ENCODE measurements around the gene CSMD2. TPM values are rescaled to one million over a fixed set of nuclear protein-coding genes. Genes with fewer than 3 reads are reported as not detected.

The CSMD2 gene
- total RNA-seq, 1 experiment from 2014 or later, result 0.22 TPM

DNA sequence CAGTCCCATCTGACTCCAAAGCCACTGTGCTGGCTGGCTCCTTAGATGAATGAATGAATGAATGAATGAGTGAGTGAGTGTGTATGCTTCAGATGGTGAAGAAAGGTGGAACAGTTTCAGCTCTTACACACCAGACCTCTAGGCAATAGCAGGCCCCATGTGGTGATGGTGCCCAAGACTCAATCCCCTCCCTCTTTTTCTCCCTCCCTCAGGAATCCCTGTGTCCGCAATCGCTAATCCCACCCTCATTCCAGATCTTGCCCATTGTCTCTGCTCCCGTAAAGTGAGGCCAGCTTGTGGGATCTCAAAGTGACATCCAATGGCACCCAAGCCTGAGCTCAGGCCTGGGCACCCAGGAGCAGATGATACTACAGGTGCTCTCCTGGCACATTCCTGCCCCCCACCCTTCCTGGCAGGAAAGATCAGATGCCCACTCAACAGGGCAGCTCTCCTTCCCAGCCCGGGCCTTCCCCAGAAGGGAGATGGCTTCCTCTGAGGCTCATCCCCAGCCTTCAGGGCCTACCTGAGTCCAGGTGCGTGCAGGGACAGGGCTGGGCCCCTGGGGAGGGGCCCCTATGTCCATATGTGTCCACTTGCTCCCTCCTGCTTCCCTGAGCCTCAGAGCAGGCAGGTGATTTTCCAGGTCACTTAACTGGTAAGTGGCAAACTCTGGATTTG lies 194.7 kb downstream of the CSMD2 start:
- ChIA-PET POLR2A (no interaction called here), RAD21 (ENCODE audit: low non-redundant PET in 1 of 2, low total read pairs in 2 of 2, uncharacterized antibody in 2 of 2, unreplicated experiment in 2 of 2) (no interaction called here), CTCF (no interaction called here)
- Histone ChIP-seq H3K4me3 (replicated peaks in 1 of 2; ENCODE audit: low read depth in 1 of 2, low read length in 2 of 2) (no peak overlapping the region), H3K36me3 (ENCODE audit: control insufficient read depth in 1 of 2, insufficient read depth in 2 of 2, low read length in 2 of 2) (no peaks in the 10 kb centered on the region), H4K20me1 (ENCODE audit: insufficient read depth) (no peaks in the 10 kb centered on the region), H3K27ac (ENCODE audit: low read depth, low read length) (no peak overlapping the region), H3K27me3 (ENCODE audit: insufficient read depth, low read length) (peaks cover 18% of the 10 kb centered on the region; the same call in 1 of the 2 replicates), H3K4me1 (ENCODE audit: control insufficient read depth in 1 of 2, insufficient read depth in 2 of 2, low read length in 2 of 2) (no peaks in the 10 kb centered on the region), H2AFZ (ENCODE audit: low read depth, low read length, poor library complexity, severe bottlenecking) (no peak overlapping the region), H3K9me2 (ENCODE audit: insufficient read depth) (no peaks in the 10 kb centered on the region), H3K9ac (ENCODE audit: low read length) (no peak overlapping the region), H3K4me2 (ENCODE audit: low read length) (no peak overlapping the region), H3K79me2 (ENCODE audit: insufficient read depth, low read length) (no peaks in the 10 kb centered on the region), H3K9me3 (ENCODE audit: control insufficient read depth in 1 of 2, insufficient read depth in 1 of 2, low read depth in 1 of 2, low read length in 2 of 2) (no peaks in the 10 kb centered on the region)
- intact Hi-C loops (cut with micrococcal nuclease), result no loop called here
- TF ChIP-seq, protein P1, sequence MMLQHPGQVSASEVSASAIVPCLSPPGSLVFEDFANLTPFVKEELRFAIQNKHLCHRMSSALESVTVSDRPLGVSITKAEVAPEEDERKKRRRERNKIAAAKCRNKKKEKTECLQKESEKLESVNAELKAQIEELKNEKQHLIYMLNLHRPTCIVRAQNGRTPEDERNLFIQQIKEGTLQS (IDR thresholded peaks at IDR 0.05), result no peak
- no peak for DNase-seq (ENCODE audit: low read depth, low spot score)
- no TSS peak for BruUV-seq (replicated peaks)
- no peak for ATAC-seq

DNA sequence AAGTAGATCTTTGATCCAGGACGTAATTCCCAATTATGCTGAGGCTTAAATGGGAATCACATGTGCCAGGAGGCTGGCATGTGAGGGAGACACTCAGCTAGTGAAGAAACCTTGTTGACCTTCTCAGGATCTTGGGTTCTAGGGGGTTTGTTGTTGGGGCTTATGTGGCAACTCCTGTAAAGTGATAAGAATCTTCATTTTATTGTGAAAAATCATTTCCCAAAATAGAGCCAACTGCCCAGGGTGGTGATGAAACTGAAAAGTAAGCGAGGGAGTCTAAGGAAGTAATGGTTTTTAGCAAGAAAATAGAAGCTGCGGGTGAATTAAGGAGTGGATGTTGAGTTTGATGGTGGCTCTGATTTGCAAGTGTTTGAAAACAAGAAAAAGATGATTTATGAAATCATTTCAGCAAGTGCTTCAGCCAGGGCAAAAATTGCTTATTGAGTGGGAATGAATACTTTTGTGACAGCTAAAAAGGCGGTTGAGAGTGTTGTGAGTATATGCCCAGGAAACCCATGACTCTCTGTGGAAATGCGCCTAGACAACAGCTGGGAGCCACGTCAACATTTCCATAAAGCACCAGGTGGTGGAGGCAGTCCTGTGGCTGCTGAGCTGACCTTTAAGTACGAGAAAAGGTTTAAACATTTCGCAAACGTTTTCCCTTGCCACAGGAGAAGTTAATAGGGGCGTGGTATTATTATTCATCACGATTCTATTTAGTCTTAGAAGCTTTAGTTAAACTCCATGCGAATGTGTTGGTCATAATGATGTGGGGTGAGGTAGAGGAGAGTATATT lies 198.5 kb downstream of the CSMD2 start:
- no peak overlapping the region for H3K4me2 ChIP-seq (ENCODE audit: low read length)
- H3K27me3 ChIP-seq (ENCODE audit: insufficient read depth, low read length), result peaks cover 3% of the 10 kb centered on the region; the same call in 1 of the 2 replicates
- CTCF ChIA-PET, result no interaction called here
- no peak overlapping the region for H3K4me3 ChIP-seq (replicated peaks in 1 of 2; ENCODE audit: low read depth in 1 of 2, low read length in 2 of 2)
- no peaks in the 10 kb centered on the region for H3K36me3 ChIP-seq (ENCODE audit: control insufficient read depth in 1 of 2, insufficient read depth in 2 of 2, low read length in 2 of 2)
- no peaks in the 10 kb centered on the region for H3K79me2 ChIP-seq (ENCODE audit: insufficient read depth, low read length)
- no peak overlapping the region for H2AFZ ChIP-seq (ENCODE audit: low read depth, low read length, poor library complexity, severe bottlenecking)
- no peak overlapping the region for H3K9ac ChIP-seq (ENCODE audit: low read length)
- no peak for TF ChIP-seq FOSL1 (IDR thresholded peaks at IDR 0.05; ENCODE audit: low read depth)
- TF ChIP-seq, protein P2, sequence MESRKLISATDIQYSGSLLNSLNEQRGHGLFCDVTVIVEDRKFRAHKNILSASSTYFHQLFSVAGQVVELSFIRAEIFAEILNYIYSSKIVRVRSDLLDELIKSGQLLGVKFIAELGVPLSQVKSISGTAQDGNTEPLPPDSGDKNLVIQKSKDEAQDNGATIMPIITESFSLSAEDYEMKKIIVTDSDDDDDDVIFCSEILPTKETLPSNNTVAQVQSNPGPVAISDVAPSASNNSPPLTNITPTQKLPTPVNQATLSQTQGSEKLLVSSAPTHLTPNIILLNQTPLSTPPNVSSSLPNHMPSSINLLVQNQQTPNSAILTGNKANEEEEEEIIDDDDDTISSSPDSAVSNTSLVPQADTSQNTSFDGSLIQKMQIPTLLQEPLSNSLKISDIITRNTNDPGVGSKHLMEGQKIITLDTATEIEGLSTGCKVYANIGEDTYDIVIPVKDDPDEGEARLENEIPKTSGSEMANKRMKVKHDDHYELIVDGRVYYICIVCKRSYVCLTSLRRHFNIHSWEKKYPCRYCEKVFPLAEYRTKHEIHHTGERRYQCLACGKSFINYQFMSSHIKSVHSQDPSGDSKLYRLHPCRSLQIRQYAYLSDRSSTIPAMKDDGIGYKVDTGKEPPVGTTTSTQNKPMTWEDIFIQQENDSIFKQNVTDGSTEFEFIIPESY (IDR thresholded peaks at IDR 0.05; ENCODE audit: extremely low read depth, insufficient replicate concordance, low read length), result no peak
- TF ChIP-seq EZH2 (IDR thresholded peaks at IDR 0.05), result no peak
- TF ChIP-seq EGR1 (IDR thresholded peaks at IDR 0.05; ENCODE audit: low read depth), result no peak
- no peak for TF ChIP-seq SIN3A (IDR thresholded peaks at IDR 0.05; ENCODE audit: low read depth)
- TF ChIP-seq, protein P3, sequence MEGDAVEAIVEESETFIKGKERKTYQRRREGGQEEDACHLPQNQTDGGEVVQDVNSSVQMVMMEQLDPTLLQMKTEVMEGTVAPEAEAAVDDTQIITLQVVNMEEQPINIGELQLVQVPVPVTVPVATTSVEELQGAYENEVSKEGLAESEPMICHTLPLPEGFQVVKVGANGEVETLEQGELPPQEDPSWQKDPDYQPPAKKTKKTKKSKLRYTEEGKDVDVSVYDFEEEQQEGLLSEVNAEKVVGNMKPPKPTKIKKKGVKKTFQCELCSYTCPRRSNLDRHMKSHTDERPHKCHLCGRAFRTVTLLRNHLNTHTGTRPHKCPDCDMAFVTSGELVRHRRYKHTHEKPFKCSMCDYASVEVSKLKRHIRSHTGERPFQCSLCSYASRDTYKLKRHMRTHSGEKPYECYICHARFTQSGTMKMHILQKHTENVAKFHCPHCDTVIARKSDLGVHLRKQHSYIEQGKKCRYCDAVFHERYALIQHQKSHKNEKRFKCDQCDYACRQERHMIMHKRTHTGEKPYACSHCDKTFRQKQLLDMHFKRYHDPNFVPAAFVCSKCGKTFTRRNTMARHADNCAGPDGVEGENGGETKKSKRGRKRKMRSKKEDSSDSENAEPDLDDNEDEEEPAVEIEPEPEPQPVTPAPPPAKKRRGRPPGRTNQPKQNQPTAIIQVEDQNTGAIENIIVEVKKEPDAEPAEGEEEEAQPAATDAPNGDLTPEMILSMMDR (IDR thresholded peaks at IDR 0.05 in 2 of 3, conservative IDR thresholded peaks at IDR 0.05 in 1 of 3; ENCODE audit: borderline replicate concordance in 1 of 3, insufficient read depth in 1 of 3, low read depth in 2 of 3, low read length in 2 of 3), result no peak
- TF ChIP-seq POLR2A (IDR thresholded peaks at IDR 0.05; ENCODE audit: borderline replicate concordance, extremely low read depth, insufficient read depth, insufficient read length), result no peak
- TF ChIP-seq, protein P1 (IDR thresholded peaks at IDR 0.05), result no peak
- TF ChIP-seq ZNF274 (IDR thresholded peaks at IDR 0.05; ENCODE audit: low read depth, low read length), result no peak
- TF ChIP-seq ELF1 (IDR thresholded peaks at IDR 0.05; ENCODE audit: borderline replicate concordance, low read depth), result no peak
- TF ChIP-seq CBX3 (IDR thresholded peaks at IDR 0.05; ENCODE audit: low read depth), result no peak
- no peak overlapping the region for H3K27ac ChIP-seq (ENCODE audit: low read depth, low read length)
- BruUV-seq (replicated peaks), result no TSS peak
- RAD21 ChIA-PET (ENCODE audit: low non-redundant PET in 1 of 2, low total read pairs in 2 of 2, uncharacterized antibody in 2 of 2, unreplicated experiment in 2 of 2), result no interaction called here
- ATAC-seq (no peak), DNase-seq (ENCODE audit: low read depth, low spot score) (no peak)
- H3K4me1 ChIP-seq (ENCODE audit: control insufficient read depth in 1 of 2, insufficient read depth in 2 of 2, low read length in 2 of 2), result no peaks in the 10 kb centered on the region
- H3K9me2 ChIP-seq (ENCODE audit: insufficient read depth), result no peaks in the 10 kb centered on the region
- POLR2A ChIA-PET, result no interaction called here
- no peaks in the 10 kb centered on the region for H4K20me1 ChIP-seq (ENCODE audit: insufficient read depth)
- no peaks in the 10 kb centered on the region for H3K9me3 ChIP-seq (ENCODE audit: control insufficient read depth in 1 of 2, insufficient read depth in 1 of 2, low read depth in 1 of 2, low read length in 2 of 2)
- intact Hi-C loops (cut with micrococcal nuclease), result no loop called here
